OCI-M2 (cell line): Measurements from ENCODE around the gene GAL3ST2.

Experiments used
- DNase-seq: peaks from one replicate; lab custom pipeline; 2025; ENCODE audit not compliant: unreplicated experiment; lab: John Stamatoyannopoulos, UW

Gene GAL3ST2

GRCh38 chr2:241843321-241844065 lies 66.9 kb downstream of the GAL3ST2 start:
- no peak for DNase-seq

DNA sequence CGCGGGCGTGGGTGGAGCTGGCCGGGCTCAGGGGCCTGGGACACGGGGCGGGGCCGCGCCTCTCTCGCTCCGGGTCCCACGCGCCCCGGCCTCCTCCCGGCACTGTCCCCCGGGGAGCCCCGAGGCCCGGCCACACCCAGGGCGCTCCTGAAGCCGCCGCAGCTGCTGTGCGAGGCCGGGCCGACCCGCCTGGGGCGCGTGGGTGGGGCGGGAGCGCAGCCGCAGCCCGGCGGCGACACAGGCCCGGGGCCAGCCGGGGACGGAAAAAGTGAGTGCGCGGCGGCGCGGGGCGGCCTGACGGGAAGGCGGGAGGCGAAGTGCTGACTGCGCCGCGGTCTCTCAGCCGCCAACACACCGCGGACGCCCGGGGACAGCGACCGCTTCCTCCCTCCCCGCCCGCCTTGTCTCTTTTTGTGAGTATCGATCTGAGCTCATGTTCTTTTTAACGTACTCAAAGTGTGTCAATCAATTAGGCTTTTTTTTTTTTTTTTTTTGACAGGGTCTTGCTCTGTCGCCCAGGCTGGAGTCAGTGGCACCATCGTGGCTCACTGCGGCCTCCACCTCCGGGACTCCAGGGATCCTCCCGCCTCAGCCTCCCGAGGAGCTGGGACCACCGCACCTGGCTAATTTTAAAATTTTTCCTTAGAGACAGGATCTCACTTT lies 67.6 kb downstream of the GAL3ST2 start:
- no peak for DNase-seq

GRCh38 chr2:241844831-241845578 lies 68.4 kb downstream of the GAL3ST2 start:
- no peak for DNase-seq

- DNase-seq: no peak
These were observed 69.8 kb downstream of the GAL3ST2 start for GRCh38 chr2:241846406-241846805.

GRCh38 chr2:241848761-241849615 lies 72.4 kb downstream of the GAL3ST2 start:
- no peak for DNase-seq

DNA sequence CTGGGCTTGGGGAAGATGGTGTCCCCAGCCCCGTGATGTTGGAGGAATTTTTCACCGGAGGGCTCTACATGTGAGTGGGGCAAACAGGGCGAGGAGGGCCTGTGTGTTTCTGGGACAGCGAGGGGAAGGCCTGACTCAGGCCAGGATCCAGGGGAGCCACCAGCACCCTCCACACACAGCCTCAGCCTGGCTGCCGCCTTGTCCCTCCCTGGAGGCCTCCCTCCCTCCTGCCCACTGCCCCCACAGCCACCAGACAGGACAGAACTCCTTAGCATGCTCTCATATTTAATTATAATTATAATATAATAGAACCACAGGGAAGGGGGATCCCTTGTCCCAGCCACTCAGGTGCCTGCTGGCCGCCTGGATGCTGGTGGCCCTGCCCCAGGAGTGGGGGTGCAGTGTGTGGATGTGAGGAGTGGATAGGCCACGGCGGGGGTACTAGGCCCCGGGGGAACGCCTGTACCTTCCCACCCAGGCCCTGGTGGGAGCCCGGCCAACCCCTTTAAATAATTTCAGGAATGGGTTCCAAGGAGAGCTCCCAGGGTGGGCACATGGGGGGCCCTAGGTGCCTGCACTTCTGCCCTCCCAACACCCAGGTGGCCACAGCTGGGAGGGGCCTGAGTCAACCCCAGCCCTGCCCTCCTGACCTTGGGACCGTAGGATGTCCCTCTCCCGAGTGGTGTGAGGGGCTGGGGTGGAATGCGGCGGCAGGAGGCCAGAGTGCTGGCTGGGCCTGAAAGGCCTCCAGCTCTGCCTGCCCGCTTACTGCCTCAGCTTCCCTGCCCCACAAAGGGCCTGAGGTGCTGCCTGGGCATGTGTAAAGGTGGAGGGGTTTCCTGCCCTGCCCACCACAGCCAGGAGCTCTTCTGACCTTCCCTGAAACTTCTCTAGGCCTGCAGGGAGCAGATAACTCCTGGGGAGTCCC lies 73.3 kb downstream of the GAL3ST2 start:
- no peak for DNase-seq

DNA sequence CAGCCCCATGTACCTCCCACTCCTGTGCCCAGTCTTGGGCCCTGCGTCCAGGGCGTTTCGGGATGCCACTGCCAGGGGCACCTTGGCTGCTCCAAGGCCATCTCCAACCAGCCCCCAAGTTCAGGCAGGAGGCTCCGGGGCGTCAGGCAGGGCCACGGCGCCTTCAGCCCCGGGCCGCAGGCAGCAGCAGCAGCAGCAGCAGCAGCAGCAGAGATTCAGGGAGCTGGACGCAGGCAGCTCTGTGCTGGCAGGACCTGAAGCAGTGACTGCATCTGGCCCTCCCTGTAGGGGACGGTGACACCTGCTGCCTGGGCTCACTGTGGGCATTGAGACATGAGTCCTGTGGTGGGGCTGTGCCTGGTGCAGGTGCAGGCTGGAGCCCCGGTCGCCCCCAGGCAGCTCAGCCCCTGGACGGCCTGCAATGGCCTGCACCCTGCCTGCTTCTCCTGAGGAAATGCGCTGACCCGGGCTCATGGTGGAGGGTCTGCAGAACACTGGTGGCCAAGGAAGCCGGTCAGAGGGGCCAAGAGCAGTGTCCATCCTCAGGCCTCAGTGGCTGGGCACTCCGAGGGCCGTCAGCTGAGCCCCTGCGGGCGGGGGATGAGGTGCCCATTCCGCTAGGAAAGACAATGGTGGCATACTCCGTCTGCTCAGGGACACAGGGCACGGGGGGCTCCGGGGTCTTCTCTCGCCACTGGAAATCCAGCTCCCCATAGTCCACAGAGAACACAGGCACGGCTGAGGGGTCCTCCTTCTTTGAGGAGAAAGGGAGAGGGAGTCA lies 74.1 kb downstream of the GAL3ST2 start:
- no peak for DNase-seq

DNA sequence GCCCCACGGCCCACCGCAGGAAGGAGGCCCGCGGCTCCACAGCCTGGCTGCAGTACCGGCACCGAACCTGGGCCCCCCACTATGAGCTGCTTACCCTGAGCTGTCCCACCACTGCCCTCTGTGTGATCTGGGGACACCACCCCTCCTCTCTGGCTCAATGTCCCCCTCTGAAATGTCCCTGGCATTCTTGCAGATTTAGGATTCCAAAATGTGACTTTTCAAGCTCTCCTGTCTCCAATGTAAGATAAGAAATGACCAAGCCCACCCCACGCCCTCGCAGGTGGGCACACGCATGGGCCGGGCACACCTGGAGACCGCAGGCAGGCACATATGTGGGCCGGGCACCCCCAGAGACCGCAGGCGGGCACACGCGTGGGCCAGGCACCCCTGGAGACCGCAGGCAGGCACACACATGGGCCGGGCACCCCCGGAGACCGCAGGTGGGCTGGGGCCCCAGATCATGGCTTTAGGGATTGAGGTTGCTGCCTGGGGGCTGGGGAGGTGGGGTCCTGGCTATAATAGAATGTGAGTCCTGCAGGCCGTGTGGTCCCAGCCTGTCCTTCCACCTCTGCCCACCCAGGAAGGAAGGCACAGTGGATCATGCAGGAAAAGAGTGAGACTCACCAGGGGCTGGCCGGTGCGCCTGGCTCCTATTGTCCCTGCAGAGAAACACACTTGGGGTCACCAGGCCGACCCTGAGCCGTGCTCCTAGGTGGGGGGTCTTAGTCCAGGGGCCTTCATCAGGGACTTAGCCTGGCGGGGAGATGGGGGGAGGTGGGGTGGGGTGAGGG lies 74.9 kb downstream of the GAL3ST2 start:
- no peak for DNase-seq

- no peak for DNase-seq
These were observed 75.7 kb downstream of the GAL3ST2 start for GRCh38 chr2:241852116-241852980.

DNA sequence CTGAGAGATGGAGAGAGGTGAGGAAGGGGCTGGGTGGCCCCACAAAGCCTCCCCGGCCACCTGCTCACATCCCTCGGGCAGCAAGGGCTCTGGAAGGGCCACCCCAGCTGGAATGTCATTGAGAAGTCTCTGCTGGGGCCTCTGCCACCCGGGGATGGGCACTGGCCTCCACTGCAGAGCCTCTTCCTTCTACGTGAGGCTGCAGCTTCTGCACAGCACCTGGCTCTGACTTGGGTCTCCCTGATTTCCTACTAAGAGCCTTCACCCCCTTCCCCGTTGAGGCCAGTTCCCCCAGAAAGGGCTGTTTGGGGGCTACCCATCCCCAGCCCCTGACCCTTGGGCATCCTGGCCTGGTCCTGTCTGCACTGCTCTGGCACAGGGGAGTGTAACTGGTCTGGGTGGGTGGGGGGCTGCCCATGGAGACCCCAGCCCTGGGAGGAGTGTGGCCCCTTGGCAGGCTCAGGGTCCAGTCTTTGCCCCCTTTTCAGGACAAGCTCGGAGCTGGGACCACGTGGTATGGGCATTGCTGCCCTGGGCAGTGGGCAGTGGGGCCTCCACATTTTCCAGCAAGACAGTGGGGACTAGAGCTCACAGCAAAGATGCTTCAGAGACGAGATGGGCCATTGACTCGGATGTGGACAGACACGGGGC lies 76.5 kb downstream of the GAL3ST2 start:
- no peak for DNase-seq
